GM21381 (cell line): ENCODE data around the gene FXYD7.
"Not testable (repeated sequence)": the region's sequence is repeated elsewhere in the genome, so short reads cannot be mapped to it uniquely, and the experiment has no call there.

ENCODE experiments used
- ATAC-seq: cut with Tn5 transposase; IDR thresholded peaks from one replicate; pipeline ENCODE4 v1.9.1; 2021; ENCODE audit warnings: mild to moderate bottlenecking, moderate library complexity; ENCODE audit not compliant: unreplicated experiment

Gene FXYD7

DNA sequence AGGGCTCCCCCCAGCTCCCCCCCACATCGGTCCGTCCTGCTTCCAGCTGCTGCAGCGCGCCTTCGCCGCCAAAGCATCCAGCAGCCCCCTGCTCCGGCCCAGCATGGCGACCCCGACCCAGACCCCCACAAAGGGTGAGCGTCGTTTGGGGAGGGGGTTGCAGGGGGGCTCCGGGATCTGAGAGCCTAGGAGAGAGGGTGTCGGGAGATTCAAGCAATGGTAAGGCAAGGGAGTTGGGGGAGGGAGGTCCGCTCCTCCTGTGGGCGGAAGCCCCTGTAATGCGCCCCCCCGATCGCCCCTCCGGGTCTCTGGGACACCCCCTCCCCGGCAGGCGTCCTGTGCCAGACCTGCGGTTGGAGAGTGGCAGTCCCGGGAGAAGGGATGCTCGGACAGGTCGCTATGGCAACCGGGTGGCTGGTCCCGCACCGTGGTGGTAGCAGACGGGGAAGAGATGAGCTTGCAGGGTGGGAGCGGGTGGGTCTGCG, at the start of gene FXYD7:
FXYD7 (plus strand) TSS at position 25 of the 485 bp plus-strand sequence; CDS start at position 104, 79 bp downstream.
- ATAC-seq = no peak

GRCh38 chr19:35093430-35093829, 49.6 kb upstream of the FXYD7 start:
- no peak for ATAC-seq

GRCh38 chr19:35093941-35094647, 49.0 kb upstream of the FXYD7 start:
- no peak for ATAC-seq

DNA sequence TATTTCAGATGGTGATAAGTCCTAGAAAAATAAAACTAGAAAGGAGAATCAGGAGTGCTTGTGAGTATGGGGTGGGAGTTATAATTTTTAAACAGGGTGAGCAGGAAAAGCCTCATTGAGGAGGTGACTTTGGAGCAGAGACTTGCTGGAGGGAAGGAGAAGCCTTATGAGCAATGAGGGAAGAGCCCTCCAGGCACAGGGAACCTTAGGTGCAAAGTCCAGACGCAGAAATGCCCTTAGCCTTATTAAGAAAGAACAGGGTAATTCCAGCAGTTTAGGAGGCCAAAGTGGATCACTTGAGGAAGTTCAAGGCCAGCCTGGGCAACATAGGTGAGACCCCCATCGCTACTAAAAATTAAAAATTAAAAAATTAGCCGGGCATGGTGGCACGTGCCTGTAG, 48.4 kb upstream of the FXYD7 start:
- no peak for ATAC-seq

DNA sequence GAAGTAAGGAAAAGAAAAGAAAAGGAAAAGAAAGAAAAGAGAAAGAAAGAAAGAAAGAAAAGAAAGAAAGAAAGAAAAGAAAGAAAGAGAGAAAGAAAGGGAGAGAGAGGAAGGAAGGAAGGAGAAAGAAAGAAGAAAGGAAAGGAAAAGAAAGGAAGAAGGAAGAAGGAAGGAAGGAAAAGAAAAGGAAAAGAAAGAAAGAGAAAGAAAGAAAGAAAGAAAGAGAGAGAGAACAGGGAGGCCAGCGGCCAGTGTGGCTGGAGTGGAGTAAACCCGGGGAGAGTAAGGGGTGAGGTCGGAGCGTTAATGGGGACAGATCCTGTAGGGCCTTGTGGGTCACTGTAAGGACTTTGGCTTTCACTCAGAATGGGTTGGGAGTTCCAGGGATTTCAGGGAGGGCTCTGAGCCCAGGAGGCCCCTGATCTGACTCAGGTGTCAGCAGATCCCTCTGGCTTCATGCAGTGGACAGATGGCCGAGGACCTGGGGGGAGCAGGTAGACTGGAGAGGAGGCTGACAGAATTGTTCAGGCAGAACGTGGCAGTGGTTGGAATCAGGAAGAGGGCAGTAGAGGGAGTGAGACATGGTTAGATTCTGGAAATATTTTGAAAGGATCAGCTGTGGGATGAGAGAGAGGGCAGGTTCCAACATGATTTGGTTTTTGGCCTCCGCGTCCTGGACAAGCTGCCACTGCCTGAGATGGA, 47.2 kb upstream of the FXYD7 start:
- ATAC-seq = no peak

- ATAC-seq = no peak
Observed at GRCh38 chr19:35098413-35099049, 44.5 kb upstream of the FXYD7 start.

DNA sequence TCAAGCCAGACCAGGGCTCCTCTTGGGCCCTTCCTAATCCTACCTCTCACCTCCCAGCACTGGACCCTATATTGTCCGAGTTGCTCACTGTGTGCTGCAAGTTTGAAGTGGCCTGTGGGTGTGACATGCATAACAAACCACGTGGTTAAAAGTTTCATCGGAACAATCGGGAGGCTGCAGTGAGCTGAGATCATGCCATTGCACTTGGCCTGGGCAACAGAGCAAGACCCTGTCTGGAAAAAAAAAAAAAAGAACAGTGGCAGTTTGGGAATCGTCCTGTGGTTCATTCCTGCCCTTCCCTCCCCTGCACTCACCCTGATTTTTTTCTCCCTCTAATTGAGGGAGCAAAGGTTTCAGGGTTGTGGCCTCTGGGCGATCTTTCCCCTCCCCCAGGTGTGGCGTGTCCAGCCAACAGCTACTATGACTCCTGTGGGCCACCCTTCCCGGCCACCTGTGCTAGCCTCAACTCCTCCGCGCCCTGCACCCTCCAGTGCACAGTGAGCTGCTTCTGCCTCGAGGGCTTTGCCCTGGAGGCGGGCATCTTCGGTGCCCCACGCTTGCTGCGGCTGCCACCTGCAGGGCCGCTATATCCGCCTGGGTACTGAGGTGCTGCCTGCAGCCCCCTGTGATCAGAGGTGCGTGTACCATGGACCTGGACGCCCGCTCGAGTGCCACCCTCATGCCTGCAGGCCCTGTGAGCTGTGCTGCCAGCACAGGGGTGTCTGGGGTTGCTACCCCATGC, 43.7 kb upstream of the FXYD7 start:
- no peak for ATAC-seq

DNA sequence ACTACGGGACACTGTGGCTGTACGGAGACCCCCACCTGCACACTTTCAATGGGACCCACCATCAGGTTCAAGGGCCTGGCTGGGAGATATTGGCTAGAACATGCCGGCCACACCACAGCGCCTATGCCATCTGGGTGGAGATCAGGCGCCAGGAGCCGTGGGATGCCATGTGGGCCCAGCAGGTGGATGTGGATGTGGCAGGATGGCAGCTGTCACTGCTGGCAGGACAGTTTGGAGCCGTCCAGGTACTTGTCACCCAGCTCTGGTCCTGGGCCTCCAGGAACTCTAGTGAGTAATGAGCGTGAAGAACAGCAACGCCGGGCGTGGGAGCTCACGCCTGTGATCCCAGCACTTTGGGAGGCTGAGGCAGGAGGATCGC, 43.2 kb upstream of the FXYD7 start:
- no peak for ATAC-seq

DNA sequence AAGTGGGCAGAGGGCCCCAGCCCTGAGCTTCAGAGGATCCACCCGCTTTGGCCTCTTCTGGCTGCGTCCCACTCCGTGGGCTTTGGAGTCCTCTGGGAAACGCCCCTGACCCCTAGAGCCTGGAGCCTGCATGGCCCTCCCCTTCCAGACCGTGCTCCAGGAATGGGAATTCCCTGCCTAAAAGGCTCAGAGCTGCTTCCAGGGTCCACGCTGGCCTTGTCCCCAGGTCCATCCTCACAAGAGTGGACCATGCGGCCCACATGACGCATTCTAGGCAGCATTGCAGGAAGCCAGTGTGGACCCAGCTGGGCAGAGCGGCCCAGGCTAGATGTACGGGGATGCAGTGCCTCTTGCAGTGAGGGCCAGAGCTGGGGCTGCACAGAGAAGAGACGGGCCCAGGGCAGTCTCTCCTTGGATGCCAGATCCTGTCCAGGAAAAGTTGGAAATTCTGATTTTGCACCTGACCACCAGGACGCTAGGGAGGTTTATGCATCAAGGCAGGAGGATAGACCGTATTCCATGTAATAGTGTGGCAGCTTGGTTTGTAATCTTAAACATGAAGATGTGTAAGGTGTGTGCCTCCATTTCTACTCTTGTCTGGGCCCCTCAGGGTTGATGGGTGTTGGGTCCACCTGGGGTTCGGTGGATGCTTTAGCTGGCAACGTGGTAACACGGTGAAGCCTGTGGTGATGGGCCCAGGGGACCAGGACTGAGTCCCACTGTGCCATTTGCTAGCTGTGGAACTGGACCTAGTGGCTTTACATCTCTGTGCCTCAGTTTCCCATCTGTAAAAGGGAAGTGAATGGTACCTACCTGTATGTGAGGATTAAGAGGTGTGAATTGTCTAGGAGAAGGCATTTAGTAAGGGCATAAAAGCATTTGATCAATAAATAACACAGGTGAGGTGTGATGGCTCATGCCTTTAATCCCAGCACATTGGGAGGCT, 42.2 kb upstream of the FXYD7 start:
- ATAC-seq = no peak

GRCh38 chr19:35101949-35102348, 41.1 kb upstream of the FXYD7 start:
- ATAC-seq = not testable (repeated sequence)

DNA sequence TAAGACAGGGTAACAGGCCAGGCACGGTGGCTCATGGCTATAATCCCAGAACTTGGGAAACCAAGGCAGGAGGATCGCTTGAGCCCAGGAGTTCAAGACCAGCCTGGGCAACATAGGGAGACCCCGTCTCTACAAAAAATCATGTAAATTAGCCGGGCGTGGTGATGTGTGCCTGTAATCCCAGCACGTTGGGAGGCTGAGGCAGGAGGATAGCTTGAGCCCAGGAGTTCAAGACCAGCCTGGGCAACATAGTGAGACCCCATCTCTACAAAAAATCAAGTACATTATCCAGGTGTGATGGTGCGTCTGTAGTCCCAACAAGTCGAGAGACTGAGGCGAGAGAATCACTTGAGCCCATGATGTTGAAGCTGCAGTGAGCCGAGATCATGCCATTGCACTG, 39.4 kb upstream of the FXYD7 start:
- ATAC-seq = not testable (repeated sequence)

DNA sequence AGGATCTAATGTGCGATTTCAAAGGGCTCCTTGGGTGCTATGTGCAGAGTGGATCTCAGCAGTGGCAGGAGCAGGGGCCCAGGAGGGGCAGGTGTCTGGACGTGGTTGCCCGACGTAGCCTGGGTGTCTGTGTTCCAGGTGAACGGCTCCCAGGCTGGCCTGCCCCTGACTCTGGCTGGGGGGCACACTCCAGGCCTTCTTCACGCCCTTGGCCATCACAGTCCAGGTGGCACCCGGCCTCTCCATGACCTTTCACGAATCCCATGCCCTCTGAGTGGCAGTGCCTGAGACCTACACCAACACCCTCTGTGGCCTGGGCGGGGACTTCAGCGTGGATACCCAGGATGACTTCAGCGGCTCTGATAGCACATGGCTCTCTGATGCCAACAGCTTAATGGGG, 38.7 kb upstream of the FXYD7 start:
- ATAC-seq = no peak

DNA sequence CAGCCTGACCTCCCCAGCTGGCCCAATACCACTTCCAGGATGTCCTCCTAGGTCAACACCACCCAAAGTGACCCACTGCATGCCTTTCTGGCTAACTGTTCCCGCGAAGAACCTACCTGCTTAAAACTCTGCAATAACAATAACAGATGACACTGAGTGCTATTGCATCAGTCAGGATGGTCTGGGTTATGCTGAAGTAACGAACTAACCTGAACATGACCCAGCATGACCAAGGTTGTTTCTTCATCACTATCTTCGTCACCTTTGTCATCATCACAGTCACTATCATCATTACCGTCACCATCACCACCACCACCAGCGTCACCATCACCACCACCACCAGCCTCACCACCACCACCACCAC, 38.0 kb upstream of the FXYD7 start:
- ATAC-seq = no peak

GRCh38 chr19:35105411-35106290, 37.4 kb upstream of the FXYD7 start:
- ATAC-seq = no peak

- ATAC-seq = no peak
Observed at GRCh38 chr19:35106291-35106583, 36.8 kb upstream of the FXYD7 start.

DNA sequence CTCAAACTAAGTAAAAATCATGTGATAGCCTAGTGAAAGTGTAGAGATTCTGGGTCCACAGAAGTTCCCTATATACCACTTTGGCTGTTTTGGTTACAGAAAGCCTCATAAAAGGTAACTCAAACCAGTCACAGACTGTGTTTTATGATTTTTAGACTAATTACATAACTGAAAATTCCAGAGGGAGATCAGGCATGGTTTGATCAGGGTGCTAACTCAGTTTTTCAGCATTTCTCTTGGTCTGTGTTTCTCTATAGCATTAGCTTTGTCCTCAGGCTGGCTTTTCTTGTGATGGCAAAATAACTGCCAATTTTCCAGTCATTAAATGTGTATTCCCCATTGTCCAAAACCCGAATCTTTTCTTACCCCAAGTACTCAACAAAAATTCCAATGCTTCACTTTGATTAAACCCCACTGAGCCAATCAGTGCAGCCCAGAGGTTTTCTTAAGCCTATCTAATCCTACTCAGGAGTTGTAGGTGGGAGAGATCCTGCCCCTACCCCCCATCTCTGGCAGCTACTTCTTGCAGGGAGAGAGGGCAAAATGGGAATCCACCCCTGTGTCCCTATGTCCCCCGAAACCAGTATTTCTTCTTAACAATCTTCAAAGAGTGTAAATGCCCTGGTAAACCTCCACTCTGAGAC, 36.0 kb upstream of the FXYD7 start:
- no peak for ATAC-seq

DNA sequence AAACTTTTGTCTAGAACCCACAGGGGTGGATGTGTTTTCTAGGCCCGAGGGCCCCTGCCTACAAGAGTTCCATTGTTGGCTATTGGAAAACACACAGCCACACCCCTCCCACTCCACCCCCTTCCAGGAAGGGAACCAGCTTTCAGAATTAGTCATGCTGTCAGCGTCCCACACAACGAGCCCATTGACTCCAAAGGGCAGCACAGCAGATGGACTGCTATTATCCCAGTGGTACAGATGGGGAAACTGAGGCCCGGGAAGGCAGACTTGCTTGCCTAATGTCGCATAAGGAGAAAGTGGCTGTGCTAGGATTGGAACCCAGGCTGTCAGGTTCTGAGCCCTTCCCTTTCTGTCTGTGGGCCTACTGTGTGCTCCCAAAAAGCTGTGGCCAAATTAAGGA, 35.5 kb upstream of the FXYD7 start:
- no peak for ATAC-seq

DNA sequence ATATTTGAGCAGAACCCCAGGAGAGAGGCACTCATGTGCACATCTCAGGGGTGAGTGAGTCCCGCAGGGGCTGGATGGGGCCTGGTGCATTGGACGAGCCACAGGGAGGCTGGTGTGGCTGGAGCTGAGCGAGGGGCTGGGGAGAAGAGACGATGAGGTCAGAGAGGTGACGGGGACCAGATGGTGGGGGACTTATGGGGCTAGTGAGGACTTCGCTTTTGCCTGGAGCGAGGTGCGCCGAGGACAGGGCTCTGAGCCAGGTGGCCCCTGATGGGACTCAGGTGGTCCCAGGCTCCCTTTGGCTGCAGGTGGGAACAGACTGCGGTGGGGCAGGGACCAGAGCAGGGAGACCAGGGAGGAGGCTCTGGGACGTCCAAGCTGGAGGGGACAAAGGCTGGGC, 34.3 kb upstream of the FXYD7 start:
- no peak for ATAC-seq
